OCI-LY3 (cell line): ENCODE measurements around the gene QSOX2.

Experiments used
- EZH2phosphoT487 ChIP-seq: fragments of 200-600 bp; shearing (Covaris generic); IDR thresholded peaks from 2 replicates; pipeline ENCODE4 v1.6.1; 2018; ENCODE audit warnings: antibody characterized with exemption, mixed run types, low read depth
- TF ChIP-seq, protein P1 (sequence below): fragments of 200-600, 300-600 bp; sonication (generic); IDR thresholded peaks from 2 replicates; pipeline ENCODE4 v1.5.1; 2014; ENCODE audit warnings: antibody characterized with exemption, low read length, low read depth

DNA sequence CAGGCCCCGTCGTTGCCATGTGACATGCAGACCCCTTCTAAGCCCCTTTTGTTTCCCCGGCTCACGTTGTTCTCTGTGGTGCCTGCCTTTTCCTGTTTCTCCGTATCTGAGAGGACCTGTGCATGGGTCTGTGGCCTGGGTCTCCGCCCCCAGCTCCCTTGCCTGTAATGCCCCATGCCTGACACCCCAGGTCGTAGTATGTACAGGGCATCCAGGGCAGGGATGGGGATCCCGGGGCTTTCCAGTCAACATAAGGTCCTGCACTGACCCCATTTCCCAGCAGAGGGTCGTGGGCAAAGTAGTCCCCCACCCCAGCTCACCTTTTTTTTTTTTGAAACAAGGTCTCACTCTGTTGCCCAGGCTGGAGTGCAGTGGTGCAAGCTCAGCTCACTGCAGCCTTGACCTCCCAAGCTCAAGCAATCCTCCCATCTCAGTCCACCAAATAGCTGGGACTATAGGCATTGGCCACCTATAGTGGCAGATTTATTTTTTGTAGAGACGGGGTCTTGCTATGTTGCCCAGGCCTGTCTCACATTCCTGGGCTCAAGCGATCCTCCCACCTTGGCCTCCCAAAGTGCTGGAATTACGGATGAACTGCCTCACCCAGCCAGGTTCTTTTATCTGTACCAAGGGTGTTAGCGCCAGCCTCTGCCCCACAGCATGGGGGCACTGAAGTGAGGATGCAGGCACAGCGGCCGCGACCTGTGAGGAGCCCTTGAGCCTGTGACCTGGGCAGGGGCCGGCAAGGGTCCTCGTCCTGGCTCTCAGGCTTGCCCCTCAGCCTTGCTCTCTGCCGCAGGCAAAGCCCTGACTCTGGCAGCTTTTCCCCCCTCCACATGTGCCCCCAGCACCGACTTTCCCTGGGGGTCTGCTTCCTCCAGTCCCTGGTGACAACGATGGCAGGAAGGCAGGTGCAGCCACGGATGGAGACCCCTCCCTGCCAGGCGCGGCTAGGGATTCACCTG, 19.1 kb upstream of the QSOX2 start:
- TF ChIP-seq, protein P1, sequence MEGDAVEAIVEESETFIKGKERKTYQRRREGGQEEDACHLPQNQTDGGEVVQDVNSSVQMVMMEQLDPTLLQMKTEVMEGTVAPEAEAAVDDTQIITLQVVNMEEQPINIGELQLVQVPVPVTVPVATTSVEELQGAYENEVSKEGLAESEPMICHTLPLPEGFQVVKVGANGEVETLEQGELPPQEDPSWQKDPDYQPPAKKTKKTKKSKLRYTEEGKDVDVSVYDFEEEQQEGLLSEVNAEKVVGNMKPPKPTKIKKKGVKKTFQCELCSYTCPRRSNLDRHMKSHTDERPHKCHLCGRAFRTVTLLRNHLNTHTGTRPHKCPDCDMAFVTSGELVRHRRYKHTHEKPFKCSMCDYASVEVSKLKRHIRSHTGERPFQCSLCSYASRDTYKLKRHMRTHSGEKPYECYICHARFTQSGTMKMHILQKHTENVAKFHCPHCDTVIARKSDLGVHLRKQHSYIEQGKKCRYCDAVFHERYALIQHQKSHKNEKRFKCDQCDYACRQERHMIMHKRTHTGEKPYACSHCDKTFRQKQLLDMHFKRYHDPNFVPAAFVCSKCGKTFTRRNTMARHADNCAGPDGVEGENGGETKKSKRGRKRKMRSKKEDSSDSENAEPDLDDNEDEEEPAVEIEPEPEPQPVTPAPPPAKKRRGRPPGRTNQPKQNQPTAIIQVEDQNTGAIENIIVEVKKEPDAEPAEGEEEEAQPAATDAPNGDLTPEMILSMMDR = no peak
- no peak for TF ChIP-seq EZH2phosphoT487
